Measurements from ENCODE around the gene CNFN.

The CNFN gene

GRCh38 chr19:42409477-42409876, 19.4 kb upstream of the CNFN start:
- no peak for DNase-seq (ENCODE audit: low spot score)

DNA sequence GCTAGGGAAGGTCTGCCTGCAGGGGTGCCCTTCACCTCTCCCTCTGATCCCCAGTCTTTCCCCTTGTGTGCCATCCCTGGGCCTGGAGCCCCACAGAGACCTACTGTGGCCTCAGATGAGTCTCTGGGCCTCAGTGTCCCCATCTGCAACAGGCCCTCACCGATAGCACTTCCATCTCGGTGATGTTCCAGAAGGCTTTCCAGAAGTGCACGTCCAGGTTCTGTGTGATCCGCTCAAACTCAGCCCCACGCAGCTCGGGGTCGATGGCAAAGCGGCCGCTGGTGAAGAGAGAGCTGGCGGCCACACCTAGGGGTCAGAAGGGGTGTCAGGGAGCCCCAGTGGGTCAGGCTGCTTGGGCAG, 17.7 kb upstream of the CNFN start:
- DNase-seq (ENCODE audit: low spot score): no peak

GRCh38 chr19:42407085-42407815, 17.2 kb upstream of the CNFN start:
- no peak for DNase-seq (ENCODE audit: low spot score)

DNA sequence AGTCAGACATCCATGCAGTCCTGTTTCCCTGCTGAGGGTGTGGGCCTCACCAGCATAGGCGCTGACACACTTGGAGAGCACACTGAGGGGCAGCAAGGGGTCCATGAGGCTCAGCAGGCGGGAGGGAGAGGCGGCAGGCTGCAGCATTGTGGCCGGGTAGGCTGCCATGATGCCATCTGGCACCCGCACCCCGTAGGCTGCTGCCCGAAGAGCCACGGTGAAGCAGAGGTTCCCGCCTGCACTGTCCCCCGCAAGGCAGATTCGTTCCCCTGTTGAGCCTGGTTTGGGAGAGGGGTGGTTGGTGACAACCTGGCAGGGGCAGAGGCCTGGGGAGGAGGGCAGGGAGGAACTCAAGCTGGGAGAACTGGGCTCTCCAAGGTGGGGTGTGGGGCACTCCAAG, 16.0 kb upstream of the CNFN start:
- DNase-seq (ENCODE audit: low spot score): no peak

- DNase-seq (ENCODE audit: low spot score): no peak
These were observed 13.5 kb upstream of the CNFN start for GRCh38 chr19:42403586-42403985.

DNA sequence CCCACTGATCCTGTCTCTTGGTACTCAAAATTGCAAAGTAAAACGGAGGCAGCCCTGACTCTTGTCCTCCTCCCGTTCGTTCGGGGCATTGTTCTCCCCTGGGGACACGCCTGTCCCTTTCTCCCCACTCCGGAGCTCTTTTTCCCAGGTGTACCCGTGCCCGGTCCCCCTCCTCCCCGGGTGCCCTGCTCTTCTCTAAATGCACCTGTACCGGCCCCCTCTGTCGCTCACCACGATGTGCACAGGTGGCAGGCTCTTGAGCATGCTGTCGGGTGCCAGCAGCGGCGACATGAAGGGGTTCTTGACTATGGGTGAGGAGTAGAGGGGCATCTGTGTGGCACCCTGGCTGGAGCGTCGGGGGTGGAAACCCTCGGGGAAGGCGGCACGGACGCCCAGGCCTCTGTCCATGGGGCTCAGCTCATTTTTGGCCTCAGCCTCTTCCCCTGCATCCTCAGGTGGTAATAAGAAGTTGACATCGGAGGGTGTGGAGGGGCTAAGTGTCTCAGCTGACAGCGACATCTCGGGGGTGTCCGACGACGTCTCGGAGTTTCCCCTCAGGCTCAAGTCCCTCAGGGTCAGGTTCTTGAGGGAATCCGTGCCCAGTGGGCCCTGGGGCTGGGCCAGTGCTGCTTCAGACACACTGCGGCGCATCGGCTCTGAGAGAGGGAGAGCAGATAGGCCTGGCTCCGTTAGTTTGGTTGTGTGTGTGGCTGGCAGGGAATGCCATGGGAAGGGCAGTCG, 12.4 kb upstream of the CNFN start:
- no peak for DNase-seq (ENCODE audit: low spot score)

GRCh38 chr19:42401365-42402303, 11.5 kb upstream of the CNFN start:
- peak; percentile 70 for DNase-seq (ENCODE audit: low spot score)

- DNase-seq (ENCODE audit: low spot score): no peak
These were observed 10.3 kb upstream of the CNFN start for GRCh38 chr19:42400404-42400803.

GRCh38 chr19:42397263-42398166, 7.4 kb upstream of the CNFN start:
- no peak for DNase-seq (ENCODE audit: low spot score)

DNA sequence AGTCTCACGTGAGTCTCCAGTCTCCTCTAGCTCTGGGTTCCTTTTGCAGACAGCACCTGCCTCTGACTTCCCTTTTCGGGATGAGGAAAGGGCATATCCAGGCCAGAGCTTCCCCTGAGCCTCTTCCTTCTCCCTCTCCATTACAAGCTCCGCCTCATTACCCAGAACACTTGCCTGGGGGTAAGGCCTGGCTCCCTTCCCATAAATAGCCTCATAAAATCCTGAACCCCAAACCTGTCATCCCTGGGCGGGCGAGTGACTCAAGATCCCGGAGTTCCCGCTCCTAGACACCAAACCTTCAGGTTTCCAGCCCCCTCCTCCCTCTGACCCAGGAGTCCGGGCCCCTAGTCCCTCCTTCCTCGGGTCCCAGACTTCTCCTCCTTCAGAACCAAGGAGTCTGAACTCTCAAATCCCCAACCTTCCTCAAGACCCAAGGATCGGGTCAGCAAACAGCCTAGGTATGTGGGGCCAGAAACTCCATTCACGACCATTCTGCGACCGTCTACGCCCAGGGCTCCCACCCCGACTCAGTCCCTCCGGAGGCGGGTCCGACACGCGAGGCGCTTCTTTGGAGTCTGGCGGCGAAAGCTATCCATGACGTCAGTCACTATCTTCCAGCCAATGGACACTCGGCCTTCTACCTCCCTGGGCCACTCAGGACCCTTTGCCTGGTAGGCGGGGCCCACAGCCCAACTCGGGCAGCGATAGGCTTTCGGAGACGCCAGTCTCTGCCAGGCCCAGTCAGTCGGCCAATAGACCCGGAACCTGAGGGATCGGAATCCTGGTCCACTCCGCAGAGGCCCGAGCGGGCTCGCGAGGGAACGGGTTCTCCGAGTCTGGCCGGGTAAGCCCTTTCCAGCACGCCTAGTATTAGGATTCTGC, 6.5 kb upstream of the CNFN start:
- peak; percentile 99 for DNase-seq (ENCODE audit: low spot score)

DNA sequence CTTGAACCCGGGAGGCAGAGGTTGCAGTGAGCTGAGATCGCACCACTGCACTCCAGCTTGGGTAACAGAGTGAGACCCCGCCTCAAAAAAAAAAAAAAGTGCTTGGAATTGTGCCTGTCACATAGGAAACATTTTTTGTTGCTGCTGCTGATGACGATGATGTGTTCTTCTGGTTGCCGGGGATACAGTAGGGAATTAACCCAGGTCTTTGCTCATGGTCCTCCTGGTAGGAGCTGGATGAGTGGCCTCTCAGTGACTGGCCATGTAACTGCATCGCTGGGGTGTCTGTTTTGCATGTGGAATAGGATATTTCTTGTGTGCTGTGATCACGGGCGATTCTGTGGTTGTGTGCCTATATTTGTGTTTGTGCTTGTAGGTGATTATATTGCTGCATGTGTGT, 4.7 kb upstream of the CNFN start:
- DNase-seq (ENCODE audit: low spot score): no peak

DNA sequence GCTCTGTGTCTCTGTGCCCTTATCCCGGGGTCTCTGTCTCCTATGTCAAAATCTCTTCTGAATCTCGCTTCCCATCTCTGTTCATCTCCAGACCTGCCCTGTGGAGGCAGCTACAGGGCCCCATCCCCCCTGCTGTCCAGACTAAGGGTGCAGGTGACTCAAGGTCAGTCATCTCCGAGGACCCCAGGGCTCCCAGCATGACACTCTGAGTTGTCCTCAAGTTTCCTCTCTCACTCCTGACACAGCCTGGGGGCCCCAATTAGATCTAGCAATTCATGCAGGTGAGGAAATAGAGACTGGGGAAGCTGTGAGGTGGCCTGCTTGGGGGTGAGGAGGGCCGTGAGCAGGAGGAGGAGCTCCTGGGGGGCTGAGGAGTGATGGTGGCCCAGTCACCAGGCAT, 2.1 kb upstream of the CNFN start:
- no peak for DNase-seq (ENCODE audit: low spot score)

GRCh38 chr19:42388851-42389489, 1.1 kb downstream of the CNFN start:
- no peak for DNase-seq (ENCODE audit: low spot score)

- peak; percentile 91 for DNase-seq (ENCODE audit: low spot score)
These were observed 3.0 kb downstream of the CNFN start for GRCh38 chr19:42386974-42387707.

- no peak for DNase-seq (ENCODE audit: low spot score)
These were observed 9.9 kb downstream of the CNFN start for GRCh38 chr19:42380155-42380554.

DNA sequence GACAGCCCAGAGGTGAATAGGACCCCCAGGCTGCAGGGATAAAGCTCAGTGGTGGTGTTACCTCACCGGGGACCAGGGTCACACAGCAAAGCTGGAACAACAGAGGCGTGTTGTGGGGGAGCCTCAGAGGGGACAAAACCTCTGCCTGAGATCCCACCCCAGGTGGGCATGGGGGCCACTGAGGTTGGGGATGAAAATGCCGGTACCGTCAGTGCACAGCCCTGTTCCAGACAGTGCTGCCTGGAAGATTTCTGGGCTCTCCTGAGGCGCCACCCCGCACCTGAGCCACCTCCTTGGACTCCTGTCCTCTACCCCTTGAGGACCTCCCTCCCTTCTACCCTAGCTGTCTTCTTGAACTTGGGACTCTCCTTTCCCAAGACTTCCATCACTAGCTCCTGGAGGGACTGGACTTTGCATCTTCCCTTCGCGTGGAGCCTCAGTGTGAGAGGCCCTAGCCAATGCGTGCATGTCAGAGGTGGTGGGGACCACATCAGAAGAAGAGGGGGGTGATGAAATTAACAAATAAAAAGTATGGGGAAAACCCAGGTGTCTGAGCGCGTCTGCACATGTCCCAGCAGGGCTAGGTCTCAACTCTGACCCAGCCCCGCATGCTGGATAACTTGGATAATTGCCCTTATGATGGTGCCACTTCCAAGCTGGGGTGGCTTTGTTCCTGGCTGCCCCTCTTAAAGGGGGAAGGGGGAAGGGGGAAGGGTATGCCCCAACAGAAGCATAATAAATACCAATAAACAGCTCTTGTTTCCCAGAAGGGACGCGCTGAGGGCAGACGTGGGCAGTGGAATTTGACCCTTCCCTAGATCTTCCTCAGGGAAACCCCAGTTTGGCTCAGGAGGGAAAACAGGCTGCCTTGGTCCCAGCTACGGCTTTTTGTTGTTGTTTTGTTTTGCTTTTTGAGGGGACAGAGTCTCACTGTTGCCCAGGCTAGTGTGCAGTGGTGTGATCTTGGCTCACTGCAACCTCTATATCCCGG, 11.6 kb downstream of the CNFN start:
- no peak for DNase-seq (ENCODE audit: low spot score)

- DNase-seq (ENCODE audit: low spot score): no peak
These were observed 13.9 kb downstream of the CNFN start for GRCh38 chr19:42376177-42376555.

Measured in SW480 (cell line).